Daoy (cell line): ENCODE results near the gene PTGR3. TPM values are rescaled to one million over a fixed set of nuclear protein-coding genes. Genes with fewer than 3 reads are reported as not detected.

Source experiments
- DNase-seq: peaks from one replicate; pipeline ENCODE4 v3.0.0-alpha.2; 2015; ENCODE audit warnings: low read depth
- total RNA-seq: library from RNA; depleted of rRNA; stranded (reverse); fragments of >200 nt; shearing (Covaris generic); gene quantifications from 2 replicates; pipeline ENCODE4 v1.2.3, GENCODE V29; 2014

Gene PTGR3
- total RNA-seq, 1 experiment from 2014 or later = 7.6 TPM

- DNase-seq = no peak
Observed at GRCh38 chr18:75215663-75216062, 6.7 kb upstream of the PTGR3 start.

GRCh38 chr18:75214766-75215510 is 6.0 kb upstream of the PTGR3 start:
- DNase-seq = no peak

GRCh38 chr18:75214332-75214690 is 5.4 kb upstream of the PTGR3 start:
- no peak for DNase-seq

GRCh38 chr18:75213611-75214331 is 4.8 kb upstream of the PTGR3 start:
- no peak for DNase-seq

GRCh38 chr18:75212751-75213090 is 3.8 kb upstream of the PTGR3 start:
- DNase-seq = no peak

GRCh38 chr18:75211953-75212750 is 3.2 kb upstream of the PTGR3 start:
- DNase-seq = peak; percentile 32

GRCh38 chr18:75211626-75211952 is 2.6 kb upstream of the PTGR3 start:
- no peak for DNase-seq

- DNase-seq = peak; percentile 15
Observed at GRCh38 chr18:75211002-75211621, 2.2 kb upstream of the PTGR3 start.

- DNase-seq = peak; percentile 78
Observed at GRCh38 chr18:75210274-75211001, 1.5 kb upstream of the PTGR3 start, which contains the start of gene TSHZ1. TSS of gene TSHZ1 (plus strand) at chr18:75210797. CDS start at chr18:75211877, 1,080 bp downstream.

GRCh38 chr18:75209951-75210258 is 966 bp upstream of the PTGR3 start:
- peak; percentile 31 for DNase-seq

GRCh38 chr18:75208836-75209128 is 157 bp downstream of the PTGR3 start:
- no peak for DNase-seq

- DNase-seq = peak; percentile 57
Observed at GRCh38 chr18:75208155-75208835, 644 bp downstream of the PTGR3 start.

- DNase-seq = peak; percentile 30
Observed at GRCh38 chr18:75207310-75208154, 1.4 kb downstream of the PTGR3 start.

- no peak for DNase-seq
Observed at GRCh38 chr18:75206452-75207309, 2.3 kb downstream of the PTGR3 start.

GRCh38 chr18:75205514-75206132 is 3.3 kb downstream of the PTGR3 start:
- no peak for DNase-seq

GRCh38 chr18:75204732-75205513 is 4.0 kb downstream of the PTGR3 start:
- no peak for DNase-seq

GRCh38 chr18:75204269-75204731 is 4.6 kb downstream of the PTGR3 start:
- no peak for DNase-seq
